ENCODE data around the gene ATOSA. TPM values are rescaled to one million over a fixed set of nuclear protein-coding genes. Genes with fewer than 3 reads are reported as not detected.

Gene ATOSA
- total and polyA plus RNA-seq, 2 donors (not counting 1 experiment from before 2014, with no cell fraction given), result 14.1 to 26.9 TPM

- TF ChIP-seq, protein P1, sequence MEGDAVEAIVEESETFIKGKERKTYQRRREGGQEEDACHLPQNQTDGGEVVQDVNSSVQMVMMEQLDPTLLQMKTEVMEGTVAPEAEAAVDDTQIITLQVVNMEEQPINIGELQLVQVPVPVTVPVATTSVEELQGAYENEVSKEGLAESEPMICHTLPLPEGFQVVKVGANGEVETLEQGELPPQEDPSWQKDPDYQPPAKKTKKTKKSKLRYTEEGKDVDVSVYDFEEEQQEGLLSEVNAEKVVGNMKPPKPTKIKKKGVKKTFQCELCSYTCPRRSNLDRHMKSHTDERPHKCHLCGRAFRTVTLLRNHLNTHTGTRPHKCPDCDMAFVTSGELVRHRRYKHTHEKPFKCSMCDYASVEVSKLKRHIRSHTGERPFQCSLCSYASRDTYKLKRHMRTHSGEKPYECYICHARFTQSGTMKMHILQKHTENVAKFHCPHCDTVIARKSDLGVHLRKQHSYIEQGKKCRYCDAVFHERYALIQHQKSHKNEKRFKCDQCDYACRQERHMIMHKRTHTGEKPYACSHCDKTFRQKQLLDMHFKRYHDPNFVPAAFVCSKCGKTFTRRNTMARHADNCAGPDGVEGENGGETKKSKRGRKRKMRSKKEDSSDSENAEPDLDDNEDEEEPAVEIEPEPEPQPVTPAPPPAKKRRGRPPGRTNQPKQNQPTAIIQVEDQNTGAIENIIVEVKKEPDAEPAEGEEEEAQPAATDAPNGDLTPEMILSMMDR (conservative IDR thresholded peaks at IDR 0.05 in 1 of 2, IDR thresholded peaks at IDR 0.05 in 1 of 2; ENCODE audit: low read depth in 1 of 2, low read length in 2 of 2), result no peak
- TF ChIP-seq EZH2 (IDR thresholded peaks at IDR 0.05; ENCODE audit: low read length, missing control alignments), result no peak
Observed at GRCh38 chr15:52715411-52715810, 36.2 kb upstream of the ATOSA start.

GRCh38 chr15:52714968-52715367 lies 35.8 kb upstream of the ATOSA start:
- no peaks in the 10 kb centered on the region for H3K36me3 ChIP-seq (ENCODE audit: control insufficient read depth, insufficient read depth, low read length)
- no peaks in the 10 kb centered on the region for H4K20me1 ChIP-seq (ENCODE audit: control insufficient read depth, extremely low read depth, insufficient read depth, low read length)
- no peak overlapping the region for H3K4me2 ChIP-seq (ENCODE audit: extremely low read depth, insufficient read depth, low read length)
- H3K79me2 ChIP-seq (ENCODE audit: control insufficient read depth, insufficient read depth, low read length), result no peaks in the 10 kb centered on the region
- no peaks in the 10 kb centered on the region for H3K27me3 ChIP-seq (ENCODE audit: control insufficient read depth, insufficient read depth, low read length)
- no peak overlapping the region for H3K27ac ChIP-seq (ENCODE audit: insufficient read depth, low read length)
- TF ChIP-seq, protein P1 (conservative IDR thresholded peaks at IDR 0.05 in 1 of 2, IDR thresholded peaks at IDR 0.05 in 1 of 2; ENCODE audit: low read depth in 1 of 2, low read length in 2 of 2), result no peak
- no peak for TF ChIP-seq EZH2 (IDR thresholded peaks at IDR 0.05; ENCODE audit: low read length, missing control alignments)
- no peak overlapping the region for H3K4me3 ChIP-seq (replicated peaks in 1 of 4; ENCODE audit: control extremely low read depth in 1 of 4, insufficient read depth in 1 of 4, low read depth in 3 of 4, low read length in 4 of 4)
- H3K9ac ChIP-seq (ENCODE audit: insufficient read depth, low read length), result no peak overlapping the region
- no peaks in the 10 kb centered on the region for H3K4me1 ChIP-seq (ENCODE audit: control insufficient read depth, extremely low read depth, insufficient read depth, low read length)
- H3K9me3 ChIP-seq (ENCODE audit: control insufficient read depth, insufficient read depth, low read depth, low read length), result no peaks in the 10 kb centered on the region
- H2AFZ ChIP-seq (ENCODE audit: low read length), result no peak overlapping the region
- no peak for DNase-seq (ENCODE audit: low read depth in 2 of 2)

More at GRCh38 chr15:52715411-52715810, 36.2 kb upstream of the ATOSA start:
- H3K4me3 ChIP-seq (replicated peaks in 1 of 4; ENCODE audit: control extremely low read depth in 1 of 4, insufficient read depth in 1 of 4, low read depth in 3 of 4, low read length in 4 of 4), result no peak overlapping the region
- no peak overlapping the region for H2AFZ ChIP-seq (ENCODE audit: low read length)
- no peaks in the 10 kb centered on the region for H3K4me1 ChIP-seq (ENCODE audit: control insufficient read depth, extremely low read depth, insufficient read depth, low read length)
- no peak overlapping the region for H3K4me2 ChIP-seq (ENCODE audit: extremely low read depth, insufficient read depth, low read length)
- no peaks in the 10 kb centered on the region for H4K20me1 ChIP-seq (ENCODE audit: control insufficient read depth, extremely low read depth, insufficient read depth, low read length)
- no peak overlapping the region for H3K9ac ChIP-seq (ENCODE audit: insufficient read depth, low read length)
- H3K9me3 ChIP-seq (ENCODE audit: control insufficient read depth, insufficient read depth, low read depth, low read length), result no peaks in the 10 kb centered on the region
- no peaks in the 10 kb centered on the region for H3K36me3 ChIP-seq (ENCODE audit: control insufficient read depth, insufficient read depth, low read length)
- H3K27me3 ChIP-seq (ENCODE audit: control insufficient read depth, insufficient read depth, low read length), result no peaks in the 10 kb centered on the region
- no peak for DNase-seq (ENCODE audit: low read depth in 2 of 2)
- H3K79me2 ChIP-seq (ENCODE audit: control insufficient read depth, insufficient read depth, low read length), result no peaks in the 10 kb centered on the region
- H3K27ac ChIP-seq (ENCODE audit: insufficient read depth, low read length), result no peak overlapping the region

DNA sequence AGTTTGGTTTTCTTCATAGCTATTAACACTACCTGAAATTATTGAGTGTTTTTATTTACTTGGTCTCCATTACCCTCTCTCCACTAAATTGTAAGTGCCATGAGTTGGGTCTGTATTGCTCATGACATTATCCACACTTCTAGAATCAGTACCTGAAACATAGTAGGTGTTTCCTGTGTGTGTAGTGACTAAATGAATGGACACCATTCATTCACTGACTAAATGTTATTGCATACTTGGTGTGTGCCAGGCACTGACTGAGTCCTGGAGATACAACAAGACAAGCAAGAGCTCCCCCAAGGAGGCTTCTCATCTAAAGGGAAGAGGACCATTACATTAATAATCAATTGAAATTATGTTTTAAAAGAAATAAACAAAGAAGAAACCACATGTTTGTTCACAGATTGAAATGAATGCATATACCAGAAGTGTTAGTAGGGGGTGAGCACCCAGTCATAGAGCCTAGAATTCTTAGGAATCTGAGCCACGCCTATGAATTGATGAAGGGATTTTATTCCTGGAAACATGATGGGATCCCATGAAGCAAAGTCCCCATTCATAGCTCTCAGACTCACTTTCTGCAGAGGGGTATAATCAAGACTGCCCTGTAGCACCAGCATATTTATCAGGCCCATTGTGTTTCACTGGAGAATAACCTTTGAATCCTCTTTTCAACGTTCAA lies 31.7 kb upstream of the ATOSA start:
- Histone ChIP-seq H3K9me3 (ENCODE audit: control insufficient read depth, insufficient read depth, low read depth, low read length) (no peaks in the 10 kb centered on the region), H3K9ac (ENCODE audit: insufficient read depth, low read length) (no peak overlapping the region), H2AFZ (ENCODE audit: low read length) (no peak overlapping the region), H3K4me3 (replicated peaks in 1 of 4; ENCODE audit: control extremely low read depth in 1 of 4, insufficient read depth in 1 of 4, low read depth in 3 of 4, low read length in 4 of 4) (no peak overlapping the region), H3K4me2 (ENCODE audit: extremely low read depth, insufficient read depth, low read length) (no peak overlapping the region), H3K79me2 (ENCODE audit: control insufficient read depth, insufficient read depth, low read length) (no peaks in the 10 kb centered on the region), H4K20me1 (ENCODE audit: control insufficient read depth, extremely low read depth, insufficient read depth, low read length) (no peaks in the 10 kb centered on the region), H3K27me3 (ENCODE audit: control insufficient read depth, insufficient read depth, low read length) (peaks cover 3% of the 10 kb centered on the region), H3K4me1 (ENCODE audit: control insufficient read depth, extremely low read depth, insufficient read depth, low read length) (no peaks in the 10 kb centered on the region), H3K27ac (ENCODE audit: insufficient read depth, low read length) (no peak overlapping the region), H3K36me3 (ENCODE audit: control insufficient read depth, insufficient read depth, low read length) (no peaks in the 10 kb centered on the region)
- TF ChIP-seq EZH2 (IDR thresholded peaks at IDR 0.05; ENCODE audit: low read length, missing control alignments), result no peak
- TF ChIP-seq, protein P1 (conservative IDR thresholded peaks at IDR 0.05 in 1 of 2, IDR thresholded peaks at IDR 0.05 in 1 of 2; ENCODE audit: low read depth in 1 of 2, low read length in 2 of 2), result no peak
- DNase-seq (ENCODE audit: low read depth in 2 of 2), result no peak
